WI38 (cell line): ENCODE data around the gene EDEM2.
"Not testable (repeated sequence)": the region's sequence is repeated elsewhere in the genome, so short reads cannot be mapped to it uniquely, and the experiment has no call there.

Experiments used
- H3K4me3 ChIP-seq: 2 replicates; pipeline ENCODE4 v1.5.1; 2011; ENCODE audit warnings: low read depth, mild to moderate bottlenecking, control low read depth, low read length
- TF ChIP-seq, protein P1 (sequence below): IDR thresholded peaks from 2 replicates; pipeline ENCODE4 v1.5.1; 2012; ENCODE audit warnings: low read depth, mild to moderate bottlenecking, control low read depth, low read length

EDEM2 gene

DNA sequence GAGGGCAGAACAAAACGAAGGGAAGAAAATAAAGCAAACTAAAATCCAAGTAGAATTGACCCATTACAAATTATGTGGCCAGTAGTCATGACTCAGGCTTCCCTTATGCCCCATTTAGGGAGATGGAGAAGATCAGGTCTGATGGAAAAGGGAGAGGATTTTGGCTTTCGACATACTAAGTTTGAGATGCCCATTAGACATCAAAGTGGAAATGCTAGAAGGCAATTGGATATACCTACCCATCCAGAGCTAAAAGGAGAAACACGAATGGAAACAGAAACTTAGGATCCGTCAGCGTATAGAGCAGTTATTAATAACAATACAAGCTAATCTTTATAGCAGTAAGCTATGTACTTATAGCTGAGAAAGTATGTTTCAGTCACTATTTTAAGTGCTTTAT is 59.3 kb downstream of the EDEM2 start:
- H3K4me3 ChIP-seq = no peak overlapping the region
- TF ChIP-seq, protein P1, sequence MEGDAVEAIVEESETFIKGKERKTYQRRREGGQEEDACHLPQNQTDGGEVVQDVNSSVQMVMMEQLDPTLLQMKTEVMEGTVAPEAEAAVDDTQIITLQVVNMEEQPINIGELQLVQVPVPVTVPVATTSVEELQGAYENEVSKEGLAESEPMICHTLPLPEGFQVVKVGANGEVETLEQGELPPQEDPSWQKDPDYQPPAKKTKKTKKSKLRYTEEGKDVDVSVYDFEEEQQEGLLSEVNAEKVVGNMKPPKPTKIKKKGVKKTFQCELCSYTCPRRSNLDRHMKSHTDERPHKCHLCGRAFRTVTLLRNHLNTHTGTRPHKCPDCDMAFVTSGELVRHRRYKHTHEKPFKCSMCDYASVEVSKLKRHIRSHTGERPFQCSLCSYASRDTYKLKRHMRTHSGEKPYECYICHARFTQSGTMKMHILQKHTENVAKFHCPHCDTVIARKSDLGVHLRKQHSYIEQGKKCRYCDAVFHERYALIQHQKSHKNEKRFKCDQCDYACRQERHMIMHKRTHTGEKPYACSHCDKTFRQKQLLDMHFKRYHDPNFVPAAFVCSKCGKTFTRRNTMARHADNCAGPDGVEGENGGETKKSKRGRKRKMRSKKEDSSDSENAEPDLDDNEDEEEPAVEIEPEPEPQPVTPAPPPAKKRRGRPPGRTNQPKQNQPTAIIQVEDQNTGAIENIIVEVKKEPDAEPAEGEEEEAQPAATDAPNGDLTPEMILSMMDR = no peak

DNA sequence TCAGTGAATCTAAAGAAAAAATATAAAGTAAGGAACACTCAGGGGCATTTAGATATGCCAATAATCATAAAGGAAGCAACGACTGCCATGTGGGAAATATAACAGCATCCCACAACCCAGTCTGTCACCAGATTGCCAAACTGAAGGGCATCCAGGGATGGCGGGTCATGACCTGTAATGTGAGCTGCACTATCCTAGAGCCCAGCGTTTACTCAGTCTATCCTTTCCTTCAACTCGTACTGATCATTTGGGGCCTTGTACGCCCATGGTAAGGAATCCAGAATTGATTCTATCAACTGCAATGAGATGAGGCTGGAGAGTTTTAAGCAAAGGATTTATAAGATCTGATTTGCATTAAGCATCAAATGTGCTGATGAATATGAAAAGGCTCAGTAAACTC is 59.8 kb downstream of the EDEM2 start:
- TF ChIP-seq, protein P1 = no peak
- no peak overlapping the region for H3K4me3 ChIP-seq

DNA sequence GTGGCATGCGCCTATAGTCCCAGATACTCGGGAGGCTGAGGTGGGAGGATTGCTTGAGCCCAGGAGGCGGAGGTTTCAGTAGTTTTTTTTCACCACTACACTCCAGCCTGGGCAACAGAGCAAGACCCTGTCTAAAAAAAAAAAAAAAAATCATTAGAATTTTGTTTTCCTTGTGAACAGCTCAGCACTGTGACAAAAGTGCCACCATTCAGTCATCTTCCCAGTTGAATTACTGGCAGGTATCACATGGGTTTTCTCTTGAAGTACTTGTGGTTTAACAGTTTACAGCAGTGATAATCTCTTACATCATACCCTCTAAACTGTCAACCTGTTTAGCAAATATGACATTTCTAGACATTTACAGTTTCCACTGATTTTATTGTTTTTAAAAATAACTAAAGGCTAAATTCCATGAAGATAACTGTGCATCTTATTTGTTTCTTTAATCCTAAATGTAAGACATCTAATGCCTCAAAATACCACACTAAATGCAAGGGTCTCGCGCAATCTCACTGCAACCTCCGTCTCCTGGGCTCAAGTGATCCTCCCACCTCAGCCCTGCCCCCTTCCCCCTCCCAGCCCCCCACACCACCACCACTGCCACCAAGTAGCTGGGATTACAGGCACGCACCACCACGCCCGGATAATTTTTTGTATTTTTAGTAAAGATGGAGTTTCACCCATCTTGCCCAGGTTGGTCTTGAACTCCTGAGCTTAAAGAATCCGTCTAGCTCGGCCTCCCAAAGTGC is 61.5 kb downstream of the EDEM2 start:
- no peak overlapping the region for H3K4me3 ChIP-seq
- TF ChIP-seq, protein P1 = no peak

DNA sequence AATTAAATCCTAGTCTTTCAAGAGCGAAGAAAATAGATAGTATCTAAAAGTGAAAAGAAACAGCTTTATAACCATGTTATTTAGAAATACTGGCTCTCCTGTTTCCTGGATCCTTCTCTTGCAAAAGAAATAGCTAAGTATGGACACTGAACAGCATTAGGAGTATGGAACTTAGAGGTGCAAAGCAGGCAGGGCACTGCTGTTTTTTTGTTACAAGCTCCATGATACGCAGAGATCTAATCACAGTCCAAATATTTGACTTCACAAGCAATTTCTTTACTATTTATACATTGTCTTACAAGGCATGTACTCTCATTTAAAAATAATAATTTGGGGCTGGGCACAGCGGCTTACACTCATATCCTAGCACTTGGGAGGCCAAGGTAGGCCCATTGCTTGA is 62.1 kb downstream of the EDEM2 start:
- no peak overlapping the region for H3K4me3 ChIP-seq
- TF ChIP-seq, protein P1 = no peak

DNA sequence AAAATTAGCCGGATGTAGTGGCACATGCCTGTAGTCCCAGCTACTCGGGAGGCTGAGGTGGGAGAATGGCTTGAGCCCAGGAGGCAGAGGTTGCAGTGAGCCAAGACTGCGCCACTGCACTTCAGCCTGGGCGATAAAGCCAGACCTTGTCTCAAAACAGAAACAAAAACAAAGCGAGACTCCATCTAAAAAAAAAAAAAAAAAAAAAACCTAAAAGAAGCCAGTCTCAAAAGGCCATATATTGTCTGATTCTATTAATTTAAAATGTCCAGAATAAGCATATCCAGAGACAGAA is 66.8 kb downstream of the EDEM2 start:
- not testable (repeated sequence) for H3K4me3 ChIP-seq

DNA sequence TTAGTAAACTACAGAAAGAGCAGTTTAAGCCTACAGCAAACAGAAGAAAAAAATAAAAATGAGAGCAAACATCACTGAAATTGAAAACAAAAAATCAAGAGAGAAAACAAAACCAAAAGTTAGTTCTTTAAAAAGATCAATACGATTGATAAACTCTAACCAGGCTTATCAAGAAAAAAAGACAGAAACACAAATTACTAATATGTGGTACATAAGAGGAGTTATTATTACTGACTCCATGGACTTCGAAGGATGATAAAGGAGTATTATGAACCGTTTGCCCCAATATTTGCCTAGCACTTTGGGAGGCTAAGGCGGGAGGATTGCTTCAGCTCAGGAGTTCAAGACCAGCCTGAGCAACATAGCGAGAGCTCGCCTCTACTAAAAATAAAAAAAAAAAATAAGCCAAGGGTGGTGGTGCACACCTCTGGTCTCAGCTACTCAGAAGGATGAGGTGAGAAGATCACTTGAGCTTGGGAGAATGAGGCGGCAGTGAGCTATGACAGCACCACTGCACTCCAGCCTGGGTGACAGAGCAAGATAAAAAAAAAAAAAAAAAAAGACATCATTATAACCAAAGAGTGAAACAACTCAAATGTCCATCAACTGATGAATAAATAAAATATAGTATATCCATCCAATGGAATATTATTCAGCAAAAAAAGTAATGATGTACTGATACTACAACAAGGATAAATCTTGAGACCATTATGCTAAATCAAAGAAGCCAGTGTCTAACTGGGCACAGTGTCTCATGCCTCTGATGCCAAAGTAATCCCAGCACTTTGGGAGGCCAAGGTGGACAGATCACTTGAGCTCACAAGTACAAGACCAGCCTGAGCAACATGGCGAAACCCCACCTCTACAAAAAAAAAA is 67.4 kb downstream of the EDEM2 start:
- TF ChIP-seq, protein P1 = no peak
- H3K4me3 ChIP-seq = no peak overlapping the region

DNA sequence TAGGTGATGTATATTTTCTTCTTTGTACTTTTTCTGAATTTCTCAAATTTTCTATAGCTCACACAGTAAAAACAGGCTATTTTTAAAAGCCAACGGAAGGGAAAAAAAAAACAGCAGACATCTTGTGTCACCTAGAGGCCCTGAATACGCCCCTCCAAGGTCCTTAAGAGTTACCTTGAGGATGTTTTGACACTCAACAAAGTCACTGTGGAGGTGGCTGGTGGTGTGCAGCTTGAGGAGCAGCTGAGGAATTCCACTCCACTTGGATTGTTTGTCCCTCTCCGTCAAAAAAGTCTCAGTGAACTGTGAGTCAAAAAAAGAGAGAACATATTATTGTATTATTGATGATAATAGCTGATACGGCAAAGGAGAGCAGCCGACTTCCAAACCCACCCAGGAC is 69.3 kb downstream of the EDEM2 start:
- TF ChIP-seq, protein P1 = no peak
- H3K4me3 ChIP-seq = no peak overlapping the region

DNA sequence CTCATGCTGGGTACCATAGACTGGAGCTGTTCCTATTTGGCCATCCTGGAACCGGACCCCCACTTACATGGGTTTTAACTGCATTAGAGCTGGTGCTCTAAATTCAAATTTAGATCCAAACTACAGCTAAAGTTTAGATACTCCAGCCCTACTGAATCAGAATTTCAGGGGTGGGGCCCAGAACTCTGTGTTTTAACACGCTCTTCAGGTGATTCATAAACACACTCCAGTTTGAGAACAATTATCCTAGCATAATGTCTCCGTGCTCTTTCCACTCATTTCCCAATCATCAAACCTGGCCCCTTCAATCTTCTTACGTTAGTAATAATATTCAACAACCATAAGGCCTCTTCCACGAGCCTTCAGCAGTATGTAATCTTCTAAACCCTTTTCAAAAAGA is 69.8 kb downstream of the EDEM2 start:
- TF ChIP-seq, protein P1 = no peak
- no peak overlapping the region for H3K4me3 ChIP-seq

DNA sequence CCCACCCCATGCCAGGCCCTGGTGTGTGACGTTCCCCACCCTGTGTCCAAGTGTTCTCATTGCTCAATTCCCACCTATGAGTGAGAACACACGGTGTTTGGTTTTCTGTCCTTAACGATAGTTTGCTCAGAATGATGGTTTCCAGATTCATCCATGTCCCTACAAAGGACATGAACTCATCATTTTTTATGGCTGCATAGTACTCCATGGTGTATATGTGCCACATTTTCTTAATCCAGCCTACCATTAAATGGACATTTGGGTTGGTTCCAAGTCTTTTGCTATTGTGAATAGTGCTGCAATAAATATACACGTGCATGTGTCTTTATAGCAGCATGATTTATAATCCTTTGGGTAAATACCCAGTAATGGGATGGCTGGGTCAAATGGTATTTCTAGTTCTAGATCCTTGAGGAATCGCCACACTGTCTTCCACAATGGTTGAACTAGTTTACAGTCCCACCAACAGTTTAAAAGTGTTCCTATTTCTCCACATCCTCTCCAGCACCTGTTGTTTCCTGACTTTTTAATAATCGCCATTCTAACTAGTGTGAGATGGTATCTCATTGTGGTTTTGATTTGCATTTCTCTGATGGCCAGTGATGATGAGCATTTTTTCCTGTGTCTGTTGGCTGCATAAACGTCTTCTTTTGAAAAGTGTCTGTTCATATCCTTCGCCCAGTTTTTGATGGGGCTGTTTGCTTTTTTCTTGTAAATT is 75.5 kb downstream of the EDEM2 start:
- not testable (repeated sequence) for H3K4me3 ChIP-seq
